CD14-positive monocyte (primary cell): ENCODE data around the gene CACNA1B. TPM values are rescaled to one million over a fixed set of nuclear protein-coding genes. Genes with fewer than 3 reads are reported as not detected.
"Not testable (repeated sequence)": the region's sequence is repeated elsewhere in the genome, so short reads cannot be mapped to it uniquely, and the experiment has no call there.

ENCODE experiments used
- DNase-seq, 3 donors: peaks; one replicate each; pipeline ENCODE4 v3.0.0-alpha.2; 2011 to 2022
- H2AFZ ChIP-seq: 2 replicates; pipeline ENCODE4 v1.6.0; 2012; ENCODE audit warnings: mild to moderate bottlenecking, low read depth, low read length, inconsistent platforms; ENCODE audit not compliant: insufficient read depth, poor library complexity, severe bottlenecking
- H3K27ac ChIP-seq, 2 donors: 1 replicate in 1 of 2; 2 replicates in 1 of 2; pipeline ENCODE4 v1.5.1; 2012 to 2013; ENCODE audit warnings: low read length in 2 of 2, control low read depth in 1 of 2, inconsistent platforms in 1 of 2, low read depth in 1 of 2, mild to moderate bottlenecking in 1 of 2
- H3K27me3 ChIP-seq, 2 donors: one replicate each; pipeline versions ENCODE4 v1.6.0 to v1.6.1; 2011 to 2013; ENCODE audit warnings: low read length in 2 of 2; ENCODE audit not compliant: control insufficient read depth in 2 of 2, insufficient read depth in 2 of 2
- H3K36me3 ChIP-seq, 2 donors: replicated peaks in 1 of 2; 1 replicate in 1 of 2; 2 replicates in 1 of 2; pipeline versions ENCODE4 v1.5.1 to v1.6.1; 2012 to 2013; ENCODE audit warnings: low read length in 2 of 2, control low read depth in 1 of 2, inconsistent platforms in 1 of 2, mild to moderate bottlenecking in 1 of 2; ENCODE audit not compliant: insufficient read depth in 2 of 2, control insufficient read depth in 1 of 2
- H3K4me1 ChIP-seq, 2 donors: 1 replicate in 1 of 2; 2 replicates in 1 of 2; pipeline versions ENCODE4 v1.5.1 to v1.6.1; 2012 to 2013; ENCODE audit warnings: low read length in 2 of 2, control low read depth in 1 of 2, inconsistent platforms in 1 of 2, mild to moderate bottlenecking in 1 of 2, moderate library complexity in 1 of 2; ENCODE audit not compliant: insufficient read depth in 2 of 2, control insufficient read depth in 1 of 2
- H3K4me2 ChIP-seq: replicated peaks from 2 replicates; pipeline ENCODE3; 2012; ENCODE audit warnings: low read length, moderate library complexity, mild to moderate bottlenecking; ENCODE audit not compliant: poor library complexity, severe bottlenecking; ENCODE audit errors: extremely low read depth
- H3K4me3 ChIP-seq, 3 experiments: fragments of 200-600 bp in 1 of 3; sonication (generic) in 1 of 3; replicated peaks in 1 of 3; 1 replicate in 2 of 3; 2 replicates in 1 of 3; pipeline ENCODE4 v1.5.1; 2011 to 2013; ENCODE audit warnings: low read length in 3 of 3, mild to moderate bottlenecking in 3 of 3, control low read depth in 2 of 3, low read depth in 2 of 3, inconsistent platforms in 1 of 3, moderate library complexity in 1 of 3
- H3K79me2 ChIP-seq: 2 replicates; pipeline ENCODE4 v1.6.0; 2012; ENCODE audit warnings: mild to moderate bottlenecking, control low read depth, inconsistent platforms, low read length, moderate library complexity; ENCODE audit not compliant: insufficient read depth
- H3K9ac ChIP-seq: 2 replicates; pipeline ENCODE4 v1.6.0; 2017; ENCODE audit warnings: low read length, mild to moderate bottlenecking; ENCODE audit not compliant: insufficient read depth, poor library complexity, severe bottlenecking
- H3K9me3 ChIP-seq, 2 donors: replicated peaks in 1 of 2; 1 replicate in 1 of 2; 2 replicates in 1 of 2; pipeline versions ENCODE4 v1.5.1 to v1.6.1; 2012 to 2013; ENCODE audit warnings: low read length in 2 of 2, control low read depth in 1 of 2; ENCODE audit not compliant: control insufficient read depth in 1 of 2, insufficient read depth in 1 of 2
- H4K20me1 ChIP-seq: 2 replicates; pipeline ENCODE4 v1.6.0; 2012; ENCODE audit warnings: mild to moderate bottlenecking, low read length, control low read depth, moderate library complexity; ENCODE audit not compliant: insufficient read depth
- H3K27ac Mint-ChIP-seq, 7 donors: one replicate each; pipeline ENCODE4 v1.8.0; 2020; ENCODE audit warnings: mild to moderate bottlenecking in 7 of 7, mixed read lengths in 7 of 7, moderate library complexity in 6 of 7, inconsistent platforms in 2 of 7
- H3K27me3 Mint-ChIP-seq, 3 donors: one replicate each; pipeline ENCODE4 v1.8.0; 2021 to 2022; ENCODE audit warnings: low read depth in 3 of 3, mild to moderate bottlenecking in 3 of 3, mixed read lengths in 3 of 3, moderate library complexity in 3 of 3, inconsistent platforms in 1 of 3
- H3K36me3 Mint-ChIP-seq, 2 donors: one replicate each; pipeline ENCODE4 v1.8.0; 2020; ENCODE audit warnings: mixed read lengths in 2 of 2, inconsistent platforms in 1 of 2, mild to moderate bottlenecking in 1 of 2
- H3K4me1 Mint-ChIP-seq: one replicate; pipeline ENCODE4 v1.8.0; 2020; ENCODE audit warnings: mild to moderate bottlenecking, mixed read lengths
- H3K4me3 Mint-ChIP-seq, 2 donors: one replicate each; pipeline ENCODE4 v1.8.0; 2020; ENCODE audit warnings: mild to moderate bottlenecking in 2 of 2, mixed read lengths in 2 of 2, moderate library complexity in 1 of 2
- H3K9me3 Mint-ChIP-seq, 7 donors: one replicate each; pipeline ENCODE4 v1.8.0; 2020 to 2022; ENCODE audit warnings: mixed read lengths in 7 of 7, mild to moderate bottlenecking in 6 of 7, moderate library complexity in 6 of 7, inconsistent platforms in 2 of 7
- WGBS: methylation state at CpG from one replicate; pipeline ENCODE4 v1.1.5; 2013; ENCODE audit warnings: missing lambda C conversion rate; ENCODE audit not compliant: insufficient coverage; 5-methylcytosine and 5-hydroxymethylcytosine counted together
- intact Hi-C, 2 donors: fragments of 100-400 bp; cut with micrococcal nuclease; formaldehyde crosslinking; loops; one replicate each; pipeline versions ENCODE4 v1.15.0 to v1.15.1; 2023
- polyA plus RNA-seq, 3 donors: library from polyadenylated mRNA; depleted of rRNA in 1 of 3; unstranded in 2 of 3; stranded (reverse) in 1 of 3; fragments of 300-500 nt in 2 of 3; fragments of >200 nt in 1 of 3; fragmentation: Illumina TruSeq in 2 of 3; gene quantifications; 1 replicate in 2 of 3; 2 replicates in 1 of 3; pipeline ENCODE4 v1.2.3, GENCODE V29; 2012 to 2021
- TF ChIP-seq, protein P1 (sequence below): fragments of 200-600 bp; IDR thresholded peaks from one replicate; pipeline ENCODE4 v1.8.0; 2022; ENCODE audit warnings: antibody characterized with exemption, mild to moderate bottlenecking

The CACNA1B gene
- polyA plus RNA-seq, 3 donors, result not detected

DNA sequence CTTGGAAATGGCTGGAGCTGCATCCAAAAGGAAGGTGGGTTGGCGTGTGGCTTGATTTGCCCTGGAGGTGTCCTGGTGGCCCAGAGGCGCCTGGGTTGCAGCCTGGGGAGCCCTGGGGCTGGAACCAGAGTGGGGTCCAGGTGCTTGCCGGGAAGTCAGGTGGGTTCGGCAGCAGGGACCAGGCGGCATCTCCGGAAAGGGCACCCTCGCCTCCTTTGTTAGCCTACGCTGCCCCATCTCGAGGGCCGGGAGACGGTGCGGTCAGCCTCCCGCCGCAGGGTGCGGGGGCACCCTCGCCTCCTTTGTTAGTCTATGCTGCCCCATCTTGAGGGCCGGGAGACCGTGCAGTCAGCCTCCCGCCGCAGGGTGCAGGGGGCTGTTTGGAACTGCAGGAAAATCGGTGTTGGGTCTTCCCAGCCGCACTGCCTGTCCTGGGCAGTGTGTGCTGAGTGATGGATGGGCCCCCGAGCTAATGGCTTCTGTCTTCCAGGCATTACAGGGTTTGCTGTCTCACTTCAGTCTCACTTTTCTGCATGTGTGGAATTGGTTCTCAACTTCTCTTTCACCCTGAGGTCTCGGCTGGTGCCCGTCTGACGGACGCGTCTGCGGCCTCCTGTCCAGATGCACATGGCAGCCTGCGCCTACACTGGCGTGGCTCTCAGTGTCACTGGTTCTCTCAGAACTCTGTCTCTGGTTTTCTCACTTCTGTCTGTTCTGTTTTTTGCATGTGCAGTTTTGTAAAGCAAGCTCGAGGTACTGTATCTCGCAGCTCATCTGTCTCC, 139.0 kb downstream of the CACNA1B start:
- Histone ChIP-seq H3K9me3 (no peaks in the 10 kb centered on the region), H4K20me1 (no peaks in the 10 kb centered on the region), H3K4me1 (no peaks in the 10 kb centered on the region), H3K36me3 (no peaks in the 10 kb centered on the region), H3K4me2 (no peak overlapping the region), H3K4me3 (no peak overlapping the region), H2AFZ (no peak overlapping the region), H3K27ac (no peak overlapping the region), H3K79me2 (no peaks in the 10 kb centered on the region), H3K9ac (no peak overlapping the region), H3K27me3 (peaks cover 0 to under 1% of the 10 kb centered on the region in 2 donors)
- no peak overlapping the region for H3K27ac Mint-ChIP-seq
- no peak overlapping the region for H3K4me3 Mint-ChIP-seq
- no peak for DNase-seq
- no peaks in the 10 kb centered on the region for H3K4me1 Mint-ChIP-seq
- intact Hi-C loops, result no loop called here
- no peaks in the 10 kb centered on the region for H3K9me3 Mint-ChIP-seq
- TF ChIP-seq, protein P1, sequence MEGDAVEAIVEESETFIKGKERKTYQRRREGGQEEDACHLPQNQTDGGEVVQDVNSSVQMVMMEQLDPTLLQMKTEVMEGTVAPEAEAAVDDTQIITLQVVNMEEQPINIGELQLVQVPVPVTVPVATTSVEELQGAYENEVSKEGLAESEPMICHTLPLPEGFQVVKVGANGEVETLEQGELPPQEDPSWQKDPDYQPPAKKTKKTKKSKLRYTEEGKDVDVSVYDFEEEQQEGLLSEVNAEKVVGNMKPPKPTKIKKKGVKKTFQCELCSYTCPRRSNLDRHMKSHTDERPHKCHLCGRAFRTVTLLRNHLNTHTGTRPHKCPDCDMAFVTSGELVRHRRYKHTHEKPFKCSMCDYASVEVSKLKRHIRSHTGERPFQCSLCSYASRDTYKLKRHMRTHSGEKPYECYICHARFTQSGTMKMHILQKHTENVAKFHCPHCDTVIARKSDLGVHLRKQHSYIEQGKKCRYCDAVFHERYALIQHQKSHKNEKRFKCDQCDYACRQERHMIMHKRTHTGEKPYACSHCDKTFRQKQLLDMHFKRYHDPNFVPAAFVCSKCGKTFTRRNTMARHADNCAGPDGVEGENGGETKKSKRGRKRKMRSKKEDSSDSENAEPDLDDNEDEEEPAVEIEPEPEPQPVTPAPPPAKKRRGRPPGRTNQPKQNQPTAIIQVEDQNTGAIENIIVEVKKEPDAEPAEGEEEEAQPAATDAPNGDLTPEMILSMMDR, result no peak
- H3K36me3 Mint-ChIP-seq, result no peaks in the 10 kb centered on the region
- peaks cover 6 to 10% (median 7%) of the 10 kb centered on the region in 3 donors for H3K27me3 Mint-ChIP-seq
- WGBS, result 96% methylated on average over 33 of the region's 33 CpGs

- Histone ChIP-seq H3K79me2 (no peaks in the 10 kb centered on the region), H2AFZ (no peak overlapping the region), H3K4me1 (no peaks in the 10 kb centered on the region), H3K27me3 (peaks cover 0 to 7% of the 10 kb centered on the region in 2 donors), H3K9me3 (no peaks in the 10 kb centered on the region), H3K4me3 (no peak overlapping the region), H3K36me3 (no peaks in the 10 kb centered on the region), H3K4me2 (no peak overlapping the region), H3K27ac (no peak overlapping the region), H3K9ac (no peak overlapping the region), H4K20me1 (no peaks in the 10 kb centered on the region)
- no peak for DNase-seq
- TF ChIP-seq, protein P1, result no peak
- Mint-ChIP-seq H3K4me1 (no peaks in the 10 kb centered on the region), H3K4me3 (no peak overlapping the region), H3K36me3 (no peaks in the 10 kb centered on the region), H3K9me3 (no peaks in the 10 kb centered on the region), H3K27ac (no peak overlapping the region), H3K27me3 (peaks cover 12 to 13% (median 12%) of the 10 kb centered on the region in 3 donors)
- intact Hi-C loops, result no loop called here
- 98% methylated on average over 13 of the region's 13 CpGs for WGBS
Measured at GRCh38 chr9:138017200-138017599, 139.6 kb downstream of the CACNA1B start.

GRCh38 chr9:138019514-138019913, 141.9 kb downstream of the CACNA1B start:
- DNase-seq, H3K4me2 ChIP-seq, H4K20me1 ChIP-seq, H3K36me3 Mint-ChIP-seq, H3K79me2 ChIP-seq, intact Hi-C loops, H3K27ac ChIP-seq, H3K27ac Mint-ChIP-seq, H3K4me3 Mint-ChIP-seq, H3K4me1 ChIP-seq, H3K4me3 ChIP-seq, H3K9me3 ChIP-seq, H3K9me3 Mint-ChIP-seq, H2AFZ ChIP-seq, H3K9ac ChIP-seq, H3K36me3 ChIP-seq, H3K4me1 Mint-ChIP-seq: not testable (repeated sequence)
- H3K27me3 ChIP-seq, result peaks cover 2 to 24% of the 10 kb centered on the region in 2 donors
- peaks cover 25 to 33% (median 29%) of the 10 kb centered on the region in 3 donors for H3K27me3 Mint-ChIP-seq
- 96% methylated on average over 8 of the region's 10 CpGs for WGBS
